NCI-H524 treated with DMSO at 0.1 percent for 48 hours (cell line): ENCODE results near the gene PLXNA4.

Experiments
- DNase-seq: peaks from one replicate; lab custom pipeline; 2025; lab: John Stamatoyannopoulos, UW

Gene PLXNA4

DNA sequence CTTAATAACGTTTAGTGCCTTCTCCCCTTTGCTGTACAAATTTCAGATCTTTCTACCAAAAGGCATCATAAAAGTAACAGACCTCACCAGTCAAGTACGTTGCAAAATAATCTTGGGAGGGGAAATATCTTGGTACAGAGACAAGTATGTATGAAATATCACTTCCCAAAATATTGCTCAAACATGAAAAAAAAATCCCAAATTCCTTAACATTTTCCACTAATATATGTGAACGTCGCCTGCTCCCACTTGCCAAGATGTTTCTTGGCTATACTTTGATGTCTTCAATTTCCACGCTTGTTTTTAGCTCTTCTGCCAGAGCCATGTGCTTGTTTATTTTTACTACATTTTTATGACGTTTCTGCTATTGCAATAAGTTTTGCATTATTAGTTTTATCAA, 223.5 kb downstream of the PLXNA4 start:
- DNase-seq = no peak

DNA sequence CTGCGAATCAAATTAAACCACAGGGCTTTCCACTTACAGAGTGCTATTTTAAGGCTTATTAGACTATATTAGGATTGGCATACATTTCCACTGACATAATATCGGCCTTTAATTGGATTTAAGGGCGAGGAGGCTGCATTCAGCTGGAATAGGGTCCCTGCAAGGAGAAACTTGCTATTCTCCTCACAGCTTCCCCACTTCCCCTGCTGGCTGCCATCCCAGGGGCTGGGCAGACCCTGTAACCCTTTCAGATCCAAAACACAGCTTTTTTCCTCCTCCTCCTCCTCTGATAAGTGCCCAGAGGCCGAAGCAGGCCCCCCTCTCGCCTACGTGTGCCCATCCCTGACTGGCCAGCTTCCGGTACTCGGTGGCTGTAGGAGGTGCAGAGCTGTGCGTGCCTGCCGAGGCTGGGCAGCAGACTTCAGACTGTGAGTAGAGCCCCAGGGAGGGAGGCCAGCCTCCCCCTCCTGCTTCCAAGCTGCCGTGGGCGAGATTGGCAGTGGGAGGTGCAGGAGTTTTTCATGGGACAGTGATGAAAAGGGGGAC, 224.2 kb downstream of the PLXNA4 start:
- no peak for DNase-seq

DNA sequence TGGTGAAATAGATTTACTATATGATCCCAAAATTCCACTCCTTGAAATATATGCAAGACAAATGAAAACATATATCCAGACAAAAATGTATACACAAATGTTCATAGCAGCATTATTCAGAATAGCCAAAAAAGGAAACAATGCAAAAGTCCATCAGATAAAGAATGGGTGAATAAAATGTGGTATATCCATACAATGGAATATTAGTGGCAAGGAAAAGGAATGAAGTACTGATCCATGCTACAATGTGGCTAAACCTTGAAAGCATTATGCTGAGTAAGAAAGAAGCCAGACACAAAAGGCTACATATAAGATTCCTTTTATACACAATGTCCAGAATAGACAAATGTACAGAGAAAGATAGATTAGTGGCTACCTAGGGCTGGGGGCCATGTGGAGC, 225.5 kb downstream of the PLXNA4 start:
- DNase-seq = no peak

DNA sequence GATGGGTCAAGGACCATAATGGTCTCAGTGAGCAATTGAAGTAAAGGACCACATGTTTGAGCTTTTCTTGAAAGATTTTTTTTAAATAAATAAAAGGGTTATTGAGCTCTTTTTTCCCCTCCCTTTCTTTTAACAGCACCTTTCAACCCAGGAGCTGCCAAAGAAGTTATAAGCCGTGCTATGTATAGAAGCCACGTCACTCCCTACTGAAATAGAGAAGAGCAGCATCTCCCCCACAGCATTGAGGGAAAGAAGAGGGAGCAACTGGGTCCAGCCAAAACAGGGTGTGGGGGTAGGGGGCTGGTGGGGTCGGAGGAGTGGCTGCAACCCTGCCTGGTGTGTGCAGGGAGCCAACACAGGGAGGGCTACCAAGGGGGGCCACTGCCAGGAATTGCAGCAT, 227.2 kb downstream of the PLXNA4 start:
- no peak for DNase-seq

DNA sequence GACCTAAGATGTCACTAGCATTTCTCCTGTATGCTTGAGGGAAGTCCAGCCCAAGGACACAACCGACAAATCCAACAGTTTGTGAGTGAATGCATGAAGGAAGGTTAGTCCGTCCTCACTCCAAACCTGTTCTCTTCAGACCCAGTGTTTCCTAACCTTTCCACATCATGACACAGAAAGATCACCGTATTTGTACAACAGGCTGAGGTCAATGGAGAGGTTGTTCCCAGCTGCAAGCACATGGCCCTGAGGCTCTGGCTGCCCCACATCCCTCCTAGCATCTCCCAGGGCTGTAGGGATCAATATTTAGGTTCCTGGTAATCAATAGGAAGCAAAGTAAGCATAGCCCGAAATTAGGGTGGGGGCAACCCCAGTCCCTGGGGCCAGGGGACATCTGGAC, 227.9 kb downstream of the PLXNA4 start:
- DNase-seq = no peak

DNA sequence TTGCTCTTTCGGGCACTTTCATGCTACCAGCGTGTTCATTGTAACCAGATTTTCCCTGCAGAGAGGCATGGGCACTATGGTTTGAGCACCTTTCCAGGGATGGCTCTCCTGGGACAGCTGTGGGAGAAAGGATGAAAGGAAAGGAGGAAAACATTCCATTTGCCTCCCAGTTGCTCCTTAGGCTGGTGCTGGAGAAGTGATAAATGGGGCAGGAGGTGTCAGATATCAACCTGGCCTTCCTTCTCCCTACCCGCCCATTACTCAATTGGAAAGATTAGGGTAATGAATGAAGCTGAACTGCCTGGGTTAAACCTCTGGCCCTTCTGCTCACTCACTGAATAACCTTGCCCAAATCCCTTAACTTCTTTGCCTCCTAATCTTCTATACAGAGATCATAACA, 228.4 kb downstream of the PLXNA4 start:
- no peak for DNase-seq

DNA sequence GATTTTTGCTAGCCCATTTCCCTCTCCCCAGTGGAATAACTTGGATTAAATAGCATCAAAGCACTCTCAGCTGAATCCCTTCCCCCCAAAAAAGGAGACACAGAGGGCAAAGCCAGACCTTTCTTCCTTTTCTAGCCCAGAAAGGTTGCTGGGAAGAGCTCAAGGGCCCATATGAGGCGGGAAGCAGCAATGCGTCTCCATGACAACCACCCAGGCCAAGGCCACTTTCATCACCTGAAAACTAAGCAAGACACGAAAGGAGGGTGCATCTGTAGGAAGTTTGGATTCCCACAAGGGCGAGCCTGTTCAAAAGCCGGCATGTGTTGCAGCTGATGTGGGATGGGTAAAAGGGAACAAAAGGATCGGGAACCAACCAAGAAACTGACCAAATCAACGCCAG, 229.1 kb downstream of the PLXNA4 start:
- DNase-seq = no peak

DNA sequence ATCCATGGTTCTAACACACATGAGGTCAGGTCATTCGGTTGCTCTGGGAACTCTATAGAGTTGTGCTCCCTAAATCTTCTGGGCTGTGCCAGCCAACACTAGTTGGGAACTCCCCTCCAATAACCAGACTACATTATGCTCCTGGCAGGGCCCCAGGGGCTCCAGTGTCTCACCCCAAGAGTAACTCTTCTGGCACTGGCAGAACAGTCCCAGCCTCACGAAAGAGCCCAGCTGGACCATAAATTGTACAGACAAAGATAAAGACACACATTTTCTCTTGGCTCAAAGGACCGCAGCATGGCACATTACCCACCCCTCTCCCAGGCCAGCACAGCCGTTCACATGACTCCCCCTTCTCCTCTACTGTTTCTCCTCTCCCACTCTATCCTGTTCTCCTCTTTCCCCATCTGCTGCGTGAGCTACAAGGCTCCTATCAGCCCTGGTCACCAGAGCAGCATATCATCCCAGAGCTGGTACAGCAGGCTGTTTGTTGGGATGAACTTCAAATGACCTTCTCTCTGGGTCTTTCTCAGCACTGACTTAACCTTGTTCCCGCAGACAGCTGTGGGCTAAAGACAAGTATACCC, 230.6 kb downstream of the PLXNA4 start:
- DNase-seq = no peak

DNA sequence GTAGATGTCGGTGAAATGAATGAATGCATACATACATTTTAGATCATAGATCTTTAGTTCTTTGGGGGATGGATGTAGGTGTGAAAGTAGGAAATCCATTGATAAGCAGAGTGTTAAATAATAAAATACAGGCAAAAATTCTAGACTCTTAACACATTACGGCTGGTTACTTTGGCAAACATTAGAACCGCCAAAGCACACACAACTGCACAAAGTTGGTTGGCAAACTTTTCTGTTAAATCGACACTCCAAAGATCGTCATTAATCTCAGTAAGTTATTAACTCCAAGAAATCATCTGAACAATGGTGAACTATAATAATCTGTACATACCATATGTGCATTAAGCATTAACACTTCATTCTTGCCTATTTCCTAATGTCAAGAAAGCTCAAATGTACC, 231.2 kb downstream of the PLXNA4 start:
- DNase-seq = no peak

DNA sequence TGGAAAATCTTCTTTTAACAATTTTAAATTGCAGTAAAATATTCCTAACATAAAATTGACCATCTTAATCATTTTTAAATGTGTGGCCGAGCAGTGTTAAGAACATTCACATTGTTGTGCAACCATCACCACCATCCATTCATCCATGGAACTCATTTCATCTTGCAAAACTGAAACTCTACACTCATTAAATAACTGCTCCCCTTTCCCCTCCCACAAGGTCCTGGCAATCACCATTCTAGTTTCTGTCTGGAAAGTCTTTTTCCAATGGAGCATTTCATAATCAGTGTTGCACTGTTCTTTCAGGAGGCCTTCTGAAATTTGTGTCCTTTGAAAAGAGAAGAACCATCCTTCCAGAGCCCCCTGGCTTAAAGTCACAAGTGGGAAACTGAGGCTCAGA, 233.1 kb downstream of the PLXNA4 start:
- DNase-seq = no peak

DNA sequence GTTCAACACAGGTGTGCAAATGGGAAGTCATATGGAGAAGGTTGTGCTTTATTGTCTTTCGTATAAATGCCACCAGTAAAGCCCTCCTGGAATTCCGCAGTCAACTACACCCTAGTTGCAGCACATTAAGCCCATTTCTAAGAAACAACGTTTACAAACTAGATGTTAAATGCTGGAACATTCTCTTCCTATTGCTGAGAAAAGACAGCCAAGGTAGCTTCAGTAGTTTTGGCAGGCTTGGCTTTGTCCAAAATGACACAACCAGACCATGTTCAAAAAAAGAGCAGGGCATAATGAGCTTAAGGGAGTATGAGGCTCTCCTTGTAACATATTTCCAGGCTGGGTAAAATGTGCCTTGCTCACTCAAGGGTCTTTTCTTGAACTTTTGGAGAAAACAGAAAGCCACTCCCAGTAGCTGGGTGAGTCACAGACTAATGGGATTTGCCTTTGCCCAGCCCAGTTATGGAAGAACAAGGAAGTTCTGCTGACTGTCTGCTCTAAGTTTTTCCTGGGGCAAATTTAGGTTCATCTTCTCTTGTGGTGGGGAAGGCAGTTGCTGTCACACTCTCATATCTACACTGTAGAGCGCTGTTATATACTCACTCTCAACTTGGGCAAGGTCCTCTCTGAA, 238.7 kb downstream of the PLXNA4 start:
- no peak for DNase-seq

DNA sequence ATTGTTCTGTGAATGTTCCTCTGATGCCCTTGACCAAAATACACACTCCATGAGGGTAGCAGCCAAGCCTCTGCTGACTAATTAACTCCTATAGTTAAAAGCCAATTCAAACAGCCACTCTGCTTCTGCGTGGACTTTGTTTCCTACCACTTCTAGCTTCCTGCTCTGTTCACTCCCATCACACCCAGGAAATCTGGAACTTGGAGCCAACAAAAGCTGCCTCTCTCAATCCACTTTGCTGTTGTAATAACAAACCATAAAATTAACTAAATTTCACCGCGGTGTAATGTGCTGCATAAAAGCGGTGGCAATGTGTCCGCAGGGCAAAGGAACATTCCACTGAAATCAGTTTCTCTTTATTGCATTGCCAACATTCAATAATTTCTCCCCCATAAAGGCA, 239.5 kb downstream of the PLXNA4 start:
- DNase-seq = no peak

DNA sequence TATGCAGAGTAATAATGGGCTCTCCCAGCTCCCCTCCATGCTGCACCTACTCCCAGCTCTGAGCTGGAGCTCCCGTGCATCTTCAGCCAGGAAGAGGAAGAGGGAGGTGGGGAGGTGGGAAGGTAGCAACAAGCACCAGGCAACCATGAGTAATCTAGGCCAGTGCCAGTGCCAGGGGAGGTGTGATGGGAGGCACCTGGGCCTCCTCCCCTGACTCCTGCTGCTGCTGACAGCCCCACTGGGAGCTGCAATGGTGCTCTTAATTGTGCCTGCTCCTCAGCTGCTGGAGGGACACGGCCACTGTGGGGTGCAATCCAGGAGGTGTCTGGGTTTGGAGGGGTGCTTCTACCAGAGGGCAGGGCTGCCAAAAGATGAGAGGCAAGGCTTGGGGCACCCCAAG, 243.0 kb downstream of the PLXNA4 start:
- no peak for DNase-seq

DNA sequence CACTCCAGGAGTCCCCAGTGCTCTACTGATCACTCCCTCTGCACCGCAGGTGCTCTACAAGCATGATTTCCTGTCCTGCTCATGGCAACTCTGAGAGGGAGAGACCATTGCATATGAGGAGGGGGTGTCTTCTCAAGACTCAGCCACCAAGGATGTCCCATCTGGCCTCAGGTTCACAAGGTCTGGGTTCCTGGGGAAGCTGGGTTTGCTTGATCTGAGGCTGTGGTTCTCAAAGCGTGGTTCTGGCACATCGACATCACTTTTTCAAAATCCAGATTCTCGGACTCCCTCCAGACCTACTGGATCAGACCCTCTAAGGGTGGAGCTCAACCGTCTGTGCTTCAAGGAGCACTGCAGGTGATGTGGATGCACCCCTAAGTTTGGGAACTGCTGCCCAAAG, 247.5 kb downstream of the PLXNA4 start:
- DNase-seq = no peak

DNA sequence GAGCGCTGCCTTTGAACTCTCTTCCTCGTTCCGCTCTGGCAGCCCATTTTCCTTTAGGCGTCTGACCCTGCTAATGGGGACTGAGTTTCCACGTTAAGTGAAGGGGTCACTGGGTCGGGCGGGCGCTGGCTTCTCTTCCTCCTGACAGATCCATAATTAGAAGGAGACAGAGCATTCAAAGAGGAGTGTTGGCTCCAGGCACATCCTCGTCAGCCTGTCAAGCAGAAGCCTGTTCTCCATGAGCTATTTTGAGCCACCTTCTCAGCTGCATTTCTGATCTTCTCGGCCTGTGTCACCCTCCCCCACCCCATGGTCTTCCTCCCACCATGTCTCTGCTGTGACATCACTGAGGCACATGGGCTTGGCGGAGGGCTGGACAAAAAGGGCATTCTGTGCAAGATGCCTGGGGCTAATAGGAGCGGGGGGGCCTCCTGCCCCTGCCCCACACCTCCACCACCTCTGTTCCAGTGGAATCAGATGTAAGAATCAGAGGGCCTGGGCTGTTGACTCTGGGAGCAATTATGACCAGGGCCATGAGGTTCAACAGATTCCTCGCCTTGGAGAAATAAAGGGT, 248.1 kb downstream of the PLXNA4 start:
- no peak for DNase-seq

DNA sequence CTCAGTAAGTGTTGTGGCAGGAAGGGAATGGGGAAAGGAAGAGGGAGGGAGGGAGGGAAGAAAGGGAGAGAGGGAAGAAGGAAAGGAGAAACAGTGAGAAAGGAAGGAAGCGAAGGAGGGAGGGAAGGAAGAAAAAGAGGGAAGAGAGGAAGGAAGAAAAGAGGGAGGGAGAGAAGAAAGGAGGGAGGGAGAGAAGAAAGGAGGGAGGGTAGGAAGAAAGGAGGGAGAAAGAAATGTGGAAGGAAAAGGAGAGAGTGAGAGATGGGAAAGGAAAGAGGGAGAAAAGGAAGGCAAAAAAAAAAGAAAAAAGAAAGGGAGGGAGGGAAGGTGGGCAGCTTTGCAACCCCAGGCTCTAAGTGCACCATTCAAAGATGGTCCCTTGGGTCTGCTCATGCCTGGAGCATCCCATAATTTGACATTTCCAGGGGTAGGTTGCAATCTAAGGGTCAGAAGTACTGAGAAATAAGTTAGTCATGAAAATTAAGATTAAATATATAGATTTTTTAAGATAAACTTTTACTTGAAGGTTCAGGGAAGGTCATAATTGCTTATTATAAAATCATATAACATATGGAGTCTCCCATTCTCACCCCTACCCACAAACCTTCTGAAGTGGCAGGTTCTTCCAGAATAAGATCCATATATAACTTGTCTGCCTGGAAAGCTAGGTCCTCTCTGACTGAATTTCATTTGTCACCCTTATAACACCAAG, 249.2 kb downstream of the PLXNA4 start:
- no peak for DNase-seq

DNA sequence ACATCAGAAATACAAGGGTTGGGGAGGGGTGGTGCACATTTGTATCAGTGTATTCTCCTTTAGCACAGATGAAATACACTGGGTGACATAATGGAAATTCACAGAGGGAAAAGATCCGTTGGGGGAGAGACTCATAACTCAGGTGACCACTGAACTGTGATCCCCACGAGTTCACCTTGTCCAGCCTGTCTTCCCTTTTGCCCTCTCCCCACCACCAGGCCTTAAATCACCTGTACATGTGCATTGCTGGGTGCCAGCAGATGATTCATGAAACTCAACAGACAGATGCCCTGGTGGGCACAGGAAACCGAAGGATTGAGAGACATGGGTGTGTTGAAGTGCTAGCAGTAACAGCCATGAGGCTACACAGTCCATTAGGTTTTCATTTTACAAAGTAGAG, 253.3 kb downstream of the PLXNA4 start:
- DNase-seq = no peak

DNA sequence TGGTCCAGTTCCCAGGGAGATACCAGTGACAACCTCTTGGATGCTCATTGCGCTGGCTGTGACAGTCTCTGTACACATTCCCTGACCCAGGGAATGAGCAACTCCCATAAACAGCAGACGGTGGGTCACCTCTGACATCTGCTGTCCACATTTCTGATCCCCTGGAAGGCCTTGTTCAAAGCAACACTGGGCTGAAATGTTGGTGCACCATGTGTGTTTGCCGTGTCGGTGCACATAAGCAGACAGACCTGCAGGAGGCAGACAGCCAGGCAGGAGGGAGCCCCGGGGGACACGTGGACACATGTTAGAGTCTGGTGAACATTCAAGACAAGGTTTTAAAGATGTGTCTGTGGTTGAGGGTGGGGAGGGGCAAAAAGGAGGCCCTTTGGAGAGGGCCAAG, 254.9 kb downstream of the PLXNA4 start:
- DNase-seq = peak; percentile 38

DNA sequence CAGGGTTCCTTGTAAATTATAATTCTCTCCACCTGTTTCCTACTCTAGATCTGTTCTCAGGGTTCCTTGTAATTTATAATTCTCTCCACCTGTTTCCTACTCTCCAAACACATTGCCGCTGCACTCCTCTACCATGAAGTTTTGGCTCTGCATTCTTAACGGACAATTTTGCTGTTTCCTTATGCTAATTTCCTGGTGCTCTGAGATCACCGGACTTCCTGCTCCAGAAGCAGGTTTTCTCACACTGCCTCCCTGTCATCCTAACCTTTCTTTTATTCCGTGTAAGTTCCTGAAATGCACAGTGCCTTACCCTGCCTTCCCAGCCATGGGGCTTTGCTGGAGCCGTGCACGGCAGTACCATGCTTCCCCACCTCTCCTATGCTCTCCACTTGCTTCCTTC, 256.8 kb downstream of the PLXNA4 start:
- DNase-seq = no peak

DNA sequence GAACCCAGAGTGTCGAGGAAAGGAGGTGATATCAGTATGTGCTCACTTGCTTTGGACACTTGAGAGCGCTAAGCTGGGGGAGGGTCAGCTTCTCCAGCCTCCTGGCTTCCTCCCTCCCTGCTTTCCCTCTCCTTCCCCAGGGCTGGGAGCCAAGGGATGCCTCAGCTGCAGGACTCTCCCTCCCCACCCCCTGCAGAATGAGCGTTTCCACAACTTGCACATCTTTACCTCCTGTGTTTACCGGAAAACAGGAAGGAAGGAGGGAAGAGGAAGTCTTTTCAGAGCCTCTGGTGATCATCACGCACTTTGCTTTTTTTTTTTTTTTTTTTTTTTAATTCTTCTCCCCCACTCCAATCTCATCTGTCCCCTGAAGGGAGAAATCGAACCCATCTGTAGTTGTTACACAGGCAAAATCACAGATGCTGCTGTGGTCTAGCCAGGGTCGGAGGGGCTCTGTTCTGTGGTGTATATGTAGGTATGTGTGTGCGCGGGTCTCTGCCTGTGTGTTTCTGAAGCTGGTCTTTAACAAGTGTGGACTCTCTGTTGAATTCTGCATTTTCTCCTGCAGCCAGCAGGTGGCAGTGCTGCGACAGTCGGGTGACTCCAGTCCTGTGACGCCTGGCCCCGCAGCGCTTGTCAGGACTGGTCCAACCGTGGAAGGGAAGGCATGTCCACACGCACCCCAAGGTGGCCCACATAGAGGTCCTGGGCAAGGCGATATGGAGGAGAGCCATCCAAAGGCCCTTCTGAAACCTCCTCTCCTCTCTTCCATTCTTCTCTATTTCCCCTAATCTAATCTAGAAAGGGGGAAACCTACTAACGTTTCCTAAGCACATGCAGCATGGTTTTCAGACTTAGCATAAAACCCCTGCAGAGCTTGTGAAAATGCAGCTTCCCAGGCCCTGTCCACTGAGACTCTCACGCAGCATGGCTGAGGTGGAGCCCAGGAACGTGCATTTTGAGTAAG, 257.6 kb downstream of the PLXNA4 start:
- DNase-seq = peak; percentile 22

DNA sequence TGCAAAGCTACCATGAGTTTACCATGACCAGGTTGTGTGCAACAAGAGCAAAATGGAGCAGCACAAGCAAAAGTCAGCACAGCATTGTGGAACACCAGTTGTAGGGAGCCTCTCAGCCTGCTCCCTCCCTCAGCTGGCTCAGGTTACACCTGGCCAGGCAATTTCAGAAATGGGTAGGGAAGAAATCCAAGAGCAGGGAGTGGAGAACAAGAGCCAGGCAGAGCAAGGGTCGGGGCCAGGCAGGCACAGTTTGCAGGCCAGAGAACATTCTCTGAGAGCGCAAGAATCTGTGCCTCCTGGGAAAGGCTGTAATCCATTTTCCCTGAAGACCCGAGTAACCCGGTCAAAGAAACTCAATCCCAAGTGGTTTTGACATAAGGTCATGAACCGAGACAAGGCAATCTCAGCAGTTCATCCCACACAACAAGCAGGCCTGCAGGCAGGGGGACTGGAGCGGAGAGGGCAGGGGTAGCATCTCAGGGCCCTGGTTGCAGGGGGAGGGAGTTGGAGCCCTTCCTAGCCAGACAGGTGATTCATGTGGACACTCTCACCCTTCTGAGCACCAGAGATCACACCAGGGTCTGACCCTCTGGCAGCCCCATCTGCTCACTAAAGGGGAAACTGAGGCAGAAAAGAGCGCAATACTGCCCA, 258.4 kb downstream of the PLXNA4 start:
- no peak for DNase-seq
